ENCODE data around the gene BLMH. TPM values are rescaled to one million over a fixed set of nuclear protein-coding genes. Genes with fewer than 3 reads are reported as not detected.

Gene BLMH
- polyA plus RNA-seq, 1 experiment, result 20.3 TPM

- no peak for TF ChIP-seq CTCF (IDR thresholded peaks at IDR 0.05; ENCODE audit: low read depth, low read length)
- Histone ChIP-seq H3K9me3 (ENCODE audit: control insufficient read depth, insufficient read depth, low read length) (no peaks in the 10 kb centered on the region), H3K27me3 (ENCODE audit: control insufficient read depth, insufficient read depth, low read length) (no peaks in the 10 kb centered on the region), H3K4me3 (ENCODE audit: low read depth, low read length) (no peak overlapping the region), H3K27ac (ENCODE audit: low read depth, low read length) (no peak overlapping the region)
- POLR2A ChIA-PET, result no interaction called here
- CTCF ChIA-PET, result no interaction called here
- DNase-seq (ENCODE audit: low read depth, low spot score), result no peak
Measured at GRCh38 chr17:30248786-30249185, 43.0 kb downstream of the BLMH start.

GRCh38 chr17:30246460-30246859 is 45.3 kb downstream of the BLMH start:
- Histone ChIP-seq H3K4me3 (ENCODE audit: low read depth, low read length) (no peak overlapping the region), H3K9me3 (ENCODE audit: control insufficient read depth, insufficient read depth, low read length) (no peaks in the 10 kb centered on the region), H3K27me3 (ENCODE audit: control insufficient read depth, insufficient read depth, low read length) (no peaks in the 10 kb centered on the region), H3K27ac (ENCODE audit: low read depth, low read length) (no peak overlapping the region)
- TF ChIP-seq CTCF (IDR thresholded peaks at IDR 0.05; ENCODE audit: low read depth, low read length), result no peak
- ChIA-PET CTCF (interaction anchor here (1.8 kb wide), 1 partner anchor 10 kb away, joined by 8 read pairs; no protein-coding TSS in a partner anchor), POLR2A (no interaction called here)
- no peak for DNase-seq (ENCODE audit: low read depth, low spot score)

GRCh38 chr17:30244853-30245385 is 46.8 kb downstream of the BLMH start:
- no peak overlapping the region for H3K27ac ChIP-seq (ENCODE audit: low read depth, low read length)
- no peak overlapping the region for H3K4me3 ChIP-seq (ENCODE audit: low read depth, low read length)
- ChIA-PET POLR2A (interaction anchor here (0.7 to 0.9 kb wide), 2 partner anchors 12 to 87 kb away, joined by 3 to 6 read pairs; no protein-coding TSS in a partner anchor), CTCF (interaction anchor here (0.7 to 1.8 kb wide), 3 partner anchors 8 to 141 kb away, joined by 3 to 8 read pairs (median 4); no protein-coding TSS in a partner anchor)
- no peaks in the 10 kb centered on the region for H3K27me3 ChIP-seq (ENCODE audit: control insufficient read depth, insufficient read depth, low read length)
- H3K9me3 ChIP-seq (ENCODE audit: control insufficient read depth, insufficient read depth, low read length), result peaks cover 5% of the 10 kb centered on the region
- TF ChIP-seq CTCF (IDR thresholded peaks at IDR 0.05; ENCODE audit: low read depth, low read length), result no peak
- DNase-seq (ENCODE audit: low read depth, low spot score), result no peak

GRCh38 chr17:30243568-30243967 is 48.2 kb downstream of the BLMH start:
- no peak for DNase-seq (ENCODE audit: low read depth, low spot score)
- H3K27me3 ChIP-seq (ENCODE audit: control insufficient read depth, insufficient read depth, low read length), result peaks cover 9% of the 10 kb centered on the region
- peaks cover 6% of the 10 kb centered on the region for H3K9me3 ChIP-seq (ENCODE audit: control insufficient read depth, insufficient read depth, low read length)
- CTCF ChIA-PET, result no interaction called here
- no peak for TF ChIP-seq CTCF (IDR thresholded peaks at IDR 0.05; ENCODE audit: low read depth, low read length)
- no peak overlapping the region for H3K27ac ChIP-seq (ENCODE audit: low read depth, low read length)
- POLR2A ChIA-PET, result interaction anchor here (0.6 kb wide), 1 partner anchor 562 kb away, joined by 5 read pairs; no protein-coding TSS in a partner anchor
- H3K4me3 ChIP-seq (ENCODE audit: low read depth, low read length), result no peak overlapping the region

- Histone ChIP-seq H3K9me3 (ENCODE audit: control insufficient read depth, insufficient read depth, low read length) (peaks cover 6% of the 10 kb centered on the region), H3K4me3 (ENCODE audit: low read depth, low read length) (no peak overlapping the region), H3K27ac (ENCODE audit: low read depth, low read length) (no peak overlapping the region), H3K27me3 (ENCODE audit: control insufficient read depth, insufficient read depth, low read length) (peaks cover 14% of the 10 kb centered on the region)
- TF ChIP-seq CTCF (IDR thresholded peaks at IDR 0.05; ENCODE audit: low read depth, low read length), result no peak
- ChIA-PET CTCF (no interaction called here), POLR2A (interaction anchor here (0.6 kb wide), 1 partner anchor 562 kb away, joined by 5 read pairs; no protein-coding TSS in a partner anchor)
- no peak for DNase-seq (ENCODE audit: low read depth, low spot score)
Measured at GRCh38 chr17:30243002-30243401, 48.7 kb downstream of the BLMH start.

All from AG04450 (cell line).